Brain microvascular endothelial cell (primary cell): ENCODE results near the gene ZNF532.

ENCODE experiments used
- DNase-seq: peaks from one replicate; pipeline ENCODE4 v3.0.0-alpha.2; 2020
- H3K27ac ChIP-seq: fragments of 250-450 bp; sonication (Bioruptor Pico); 2 replicates; pipeline ENCODE4 v1.5.1; 2020; ENCODE audit warnings: mild to moderate bottlenecking, moderate library complexity
- H3K27me3 ChIP-seq: fragments of 250-450 bp; sonication (Bioruptor Pico); replicated peaks from 2 replicates; pipeline ENCODE4 v1.5.1; 2020; ENCODE audit warnings: mild to moderate bottlenecking
- H3K36me3 ChIP-seq: fragments of 250-450 bp; sonication (Bioruptor Pico); replicated peaks from 2 replicates; pipeline ENCODE4 v1.5.1; 2020; ENCODE audit warnings: mild to moderate bottlenecking
- H3K4me3 ChIP-seq: 2 replicates; pipeline ENCODE4 v1.5.1; 2011; ENCODE audit warnings: low read depth, mild to moderate bottlenecking, control low read depth, low read length, moderate library complexity
- in situ Hi-C: cut with HindIII; loops from 2 replicates; pipeline ENCODE4 v1.10.0; 2017; ENCODE audit warnings: low sequenced_read_pairs, low pct_ligation_motif_present
- TF ChIP-seq, protein P1 (sequence below): IDR thresholded peaks from 2 replicates; pipeline ENCODE4 v1.5.1; 2011; ENCODE audit warnings: low read depth, mild to moderate bottlenecking, moderate library complexity, low read length, control low read depth, inconsistent platforms; ENCODE audit errors: missing control alignments

ZNF532 gene

DNA sequence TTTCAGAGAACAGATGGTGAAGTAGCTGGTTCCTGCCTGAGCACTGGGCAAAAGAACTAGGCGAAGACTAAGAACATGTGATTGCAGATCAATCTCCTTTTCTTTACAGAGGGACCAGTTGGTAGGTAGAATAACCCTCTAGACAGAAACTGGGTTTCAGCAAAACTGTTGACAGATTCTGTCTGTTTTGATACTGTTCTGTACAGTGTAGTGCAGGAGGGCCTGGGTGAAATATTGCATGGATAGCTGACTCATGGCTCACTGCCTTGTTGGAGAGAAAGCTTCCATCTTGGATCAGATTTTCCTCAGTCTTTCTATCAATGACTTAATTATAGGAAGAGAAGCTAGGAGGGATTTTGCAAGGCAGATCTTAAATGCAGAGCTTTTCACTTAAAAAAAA lies 95.8 kb downstream of the ZNF532 start:
- in situ Hi-C loops: no loop called here
- TF ChIP-seq, protein P1, sequence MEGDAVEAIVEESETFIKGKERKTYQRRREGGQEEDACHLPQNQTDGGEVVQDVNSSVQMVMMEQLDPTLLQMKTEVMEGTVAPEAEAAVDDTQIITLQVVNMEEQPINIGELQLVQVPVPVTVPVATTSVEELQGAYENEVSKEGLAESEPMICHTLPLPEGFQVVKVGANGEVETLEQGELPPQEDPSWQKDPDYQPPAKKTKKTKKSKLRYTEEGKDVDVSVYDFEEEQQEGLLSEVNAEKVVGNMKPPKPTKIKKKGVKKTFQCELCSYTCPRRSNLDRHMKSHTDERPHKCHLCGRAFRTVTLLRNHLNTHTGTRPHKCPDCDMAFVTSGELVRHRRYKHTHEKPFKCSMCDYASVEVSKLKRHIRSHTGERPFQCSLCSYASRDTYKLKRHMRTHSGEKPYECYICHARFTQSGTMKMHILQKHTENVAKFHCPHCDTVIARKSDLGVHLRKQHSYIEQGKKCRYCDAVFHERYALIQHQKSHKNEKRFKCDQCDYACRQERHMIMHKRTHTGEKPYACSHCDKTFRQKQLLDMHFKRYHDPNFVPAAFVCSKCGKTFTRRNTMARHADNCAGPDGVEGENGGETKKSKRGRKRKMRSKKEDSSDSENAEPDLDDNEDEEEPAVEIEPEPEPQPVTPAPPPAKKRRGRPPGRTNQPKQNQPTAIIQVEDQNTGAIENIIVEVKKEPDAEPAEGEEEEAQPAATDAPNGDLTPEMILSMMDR: no peak
- Histone ChIP-seq H3K36me3 (no peaks in the 10 kb centered on the region), H3K27ac (no peak overlapping the region), H3K27me3 (no peaks in the 10 kb centered on the region), H3K4me3 (no peak overlapping the region)
- no peak for DNase-seq

DNA sequence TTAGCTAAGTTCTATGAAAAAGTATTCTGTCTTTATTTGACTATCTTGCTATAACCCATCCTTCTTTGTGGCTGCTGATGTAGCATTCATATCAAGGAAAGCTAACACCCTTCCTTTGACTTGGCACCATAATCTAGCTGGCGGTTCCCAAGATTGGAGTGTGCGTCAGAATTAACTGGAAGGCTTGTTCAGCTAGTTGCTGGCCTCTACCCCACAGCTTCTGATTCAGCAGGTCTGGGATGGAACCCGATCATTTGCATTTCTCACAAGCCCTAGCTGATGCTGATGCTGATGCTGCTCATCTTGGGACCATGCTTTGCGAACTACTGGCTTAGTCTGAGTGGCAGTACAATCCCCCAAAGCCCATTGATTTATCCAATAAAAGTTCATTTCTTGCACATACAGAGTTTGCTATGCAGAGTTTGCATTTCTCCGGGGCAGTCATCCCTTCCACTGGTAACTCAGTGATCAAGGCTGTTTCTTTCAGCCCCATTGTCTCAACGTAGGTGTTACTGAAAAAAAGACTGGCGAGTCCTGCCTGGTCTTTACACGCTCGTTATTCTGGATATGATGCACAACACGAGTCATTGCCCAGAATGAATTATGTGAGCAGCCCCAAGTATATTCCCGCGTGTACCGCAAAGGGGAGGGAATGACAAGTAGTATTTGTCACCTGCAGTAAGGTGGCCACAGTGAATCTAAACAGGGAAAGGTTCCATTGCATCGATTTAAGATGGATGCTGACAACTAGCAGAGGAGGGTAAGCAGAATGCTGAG lies 96.5 kb downstream of the ZNF532 start:
- Histone ChIP-seq H3K27me3 (no peaks in the 10 kb centered on the region), H3K4me3 (no peak overlapping the region), H3K27ac (no peak overlapping the region), H3K36me3 (no peaks in the 10 kb centered on the region)
- TF ChIP-seq, protein P1: no peak
- in situ Hi-C loops: no loop called here
- no peak for DNase-seq

DNA sequence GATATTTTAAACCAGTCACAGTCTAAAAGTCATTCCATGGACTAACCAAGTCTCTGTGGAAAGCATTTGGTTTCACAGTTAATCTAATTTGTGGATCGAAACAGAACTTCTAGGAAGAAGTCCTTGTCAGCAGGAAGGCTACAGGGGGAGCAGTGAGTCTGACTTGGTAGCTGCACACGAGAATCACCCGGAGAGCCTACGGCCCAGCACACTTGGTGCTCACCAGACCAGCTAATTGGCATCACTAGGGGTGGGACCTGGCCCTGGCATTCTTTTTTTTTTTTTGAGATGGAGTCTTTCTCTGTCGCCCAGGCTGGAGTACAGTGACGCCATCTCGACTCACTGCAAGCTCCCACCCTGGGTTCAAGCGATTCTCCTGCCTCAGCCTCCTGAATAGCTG lies 97.7 kb downstream of the ZNF532 start:
- no peak overlapping the region for H3K4me3 ChIP-seq
- no peak for DNase-seq
- no peak overlapping the region for H3K27ac ChIP-seq
- H3K36me3 ChIP-seq: no peaks in the 10 kb centered on the region
- no peaks in the 10 kb centered on the region for H3K27me3 ChIP-seq
- TF ChIP-seq, protein P1: no peak
- in situ Hi-C loops: no loop called here

DNA sequence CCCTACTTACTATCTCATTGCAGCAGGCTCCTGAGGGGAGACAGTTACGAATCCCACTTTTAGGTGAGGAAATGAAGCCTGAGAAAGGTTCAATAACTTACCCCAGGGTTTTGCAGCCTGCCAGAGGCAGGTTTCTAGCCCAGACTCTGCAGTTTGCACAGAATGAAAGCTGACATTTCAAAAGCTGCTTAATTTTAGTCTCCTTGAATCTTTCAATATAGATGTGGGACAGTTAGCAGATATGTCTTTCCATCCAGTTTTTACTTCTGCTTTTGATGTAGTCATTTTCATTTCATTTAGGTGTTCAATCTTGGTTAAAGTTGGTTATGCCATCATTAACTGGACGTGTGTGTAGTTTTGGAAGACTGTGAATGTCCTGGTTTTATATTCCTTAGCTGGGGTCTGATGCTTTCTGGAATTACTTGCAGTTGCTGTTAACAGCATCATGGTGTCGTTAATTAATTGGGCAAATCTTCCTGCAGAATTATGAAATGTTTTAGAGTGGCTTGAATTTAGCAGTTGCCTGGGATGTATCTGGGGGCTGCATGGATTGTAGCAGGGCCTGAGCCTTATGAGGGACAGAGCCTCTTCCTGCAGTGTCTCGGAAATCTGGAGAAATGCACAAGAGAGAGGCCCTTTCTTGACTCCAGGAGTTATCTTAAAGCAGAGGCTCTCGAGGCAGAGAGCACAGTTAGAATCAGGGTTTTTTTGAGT lies 100.8 kb downstream of the ZNF532 start:
- TF ChIP-seq, protein P1: no peak
- DNase-seq: no peak
- Histone ChIP-seq H3K27me3 (no peaks in the 10 kb centered on the region), H3K27ac (no peak overlapping the region), H3K36me3 (no peaks in the 10 kb centered on the region), H3K4me3 (no peak overlapping the region)
- in situ Hi-C loops: no loop called here

DNA sequence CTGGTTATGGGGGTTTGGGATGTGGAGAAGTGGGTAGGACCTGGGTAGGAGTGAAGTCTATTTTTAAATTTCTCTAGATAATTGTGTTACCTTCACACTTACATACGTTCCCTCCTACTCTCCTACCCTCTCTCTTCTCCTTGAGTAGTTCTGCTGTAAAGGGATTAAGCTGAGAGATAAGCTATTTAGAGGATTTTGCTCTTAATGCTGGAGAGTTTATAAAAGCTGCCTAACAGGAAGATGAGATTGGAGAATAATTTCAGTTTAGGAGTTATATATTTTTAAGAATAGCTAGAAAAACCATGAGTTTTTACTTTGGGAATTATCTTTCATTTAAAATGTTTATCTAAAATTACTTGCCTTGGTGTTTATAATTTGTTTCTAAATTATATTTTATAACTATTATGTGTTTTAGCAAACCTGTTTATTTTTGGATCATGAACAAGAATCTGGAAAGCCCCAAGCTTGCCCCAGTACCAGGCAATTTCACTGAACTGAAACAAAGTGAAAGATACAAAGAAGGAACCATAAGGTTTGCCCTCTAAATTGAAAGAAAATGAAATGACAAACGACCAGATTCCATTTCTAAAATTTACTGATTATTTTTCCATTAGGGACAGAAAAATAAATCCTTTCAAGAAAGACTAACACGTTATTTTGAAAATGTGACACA lies 101.5 kb downstream of the ZNF532 start:
- DNase-seq: no peak
- TF ChIP-seq, protein P1: no peak
- Histone ChIP-seq H3K27ac (no peak overlapping the region), H3K27me3 (no peaks in the 10 kb centered on the region), H3K36me3 (no peaks in the 10 kb centered on the region), H3K4me3 (no peak overlapping the region)
- in situ Hi-C loops: no loop called here
